ENCODE measurements around the gene ANKRD29. TPM values are rescaled to one million over a fixed set of nuclear protein-coding genes. Genes with fewer than 3 reads are reported as not detected.

ANKRD29 gene
- total RNA-seq, 4 donors from 2014 or later = 13.0 to 22.1 (median 16.8) TPM

- WGBS, 2 donors = 4 to 5% methylated on average over 40 to 45 of the region's 85 CpGs
- Histone ChIP-seq H3K9me3 (no peaks in the 10 kb centered on the region), H3K4me3 (peak overlapping the region; percentile 53 to 80 (median 54)), H3K4me1 (peaks cover 0 to 22% (median 4%) of the 10 kb centered on the region in 4 donors), H3K27ac (peak overlapping the region; percentile 14 to 88 (median 75)), H3K27me3 (peaks cover 0 to 16% of the 10 kb centered on the region in 2 donors), H3K36me3 (no peaks in the 10 kb centered on the region)
- no peak for DNase-seq (ENCODE audit: low spot score in 2 of 2)
- TF ChIP-seq CTCF (IDR thresholded peaks at IDR 0.05) (no peak), POLR2A (IDR thresholded peaks at IDR 0.05) (no peak), EP300 (IDR thresholded peaks at IDR 0.05) (no peak)
Measured at GRCh38 chr18:23689616-23690504, 27.1 kb upstream of the ANKRD29 start.

- Histone ChIP-seq H3K27me3 (peaks cover 0 to 16% of the 10 kb centered on the region in 2 donors), H3K9me3 (no peaks in the 10 kb centered on the region), H3K36me3 (no peaks in the 10 kb centered on the region), H3K27ac (peak within 1 kb of the TSS; percentile 14 to 88 (median 75)), H3K4me1 (peaks cover 0 to 27% (median 4%) of the 10 kb centered on the region in 4 donors), H3K4me3 (peak within 1 kb of the TSS; percentile 53 to 80 (median 54))
- peak in 1 of 2 donors; percentile 81 for TF ChIP-seq EP300 (IDR thresholded peaks at IDR 0.05)
- TF ChIP-seq POLR2A (IDR thresholded peaks at IDR 0.05) = peak in 1 of 2 donors; percentile 66
- peak in 4 of 5 experiments; percentile 13 to 49 (median 30) for TF ChIP-seq CTCF (IDR thresholded peaks at IDR 0.05)
- peak in 1 of 2 donors; percentile 31 for DNase-seq (ENCODE audit: low spot score in 2 of 2)
- WGBS, 2 donors = 1 to 2% methylated on average over 16 to 31 of the region's 45 CpGs
Measured at GRCh38 chr18:23689031-23689615, 26.4 kb upstream of the ANKRD29 start, which contains the start of gene LAMA3. Gene LAMA3, plus strand, starts transcription at chr18:23689453. Its CDS starts 231 bp downstream, at chr18:23689684.

GRCh38 chr18:23688528-23688927 is 25.8 kb upstream of the ANKRD29 start:
- Histone ChIP-seq H3K4me1 (peaks cover 0 to 27% (median 4%) of the 10 kb centered on the region in 4 donors), H3K9me3 (no peaks in the 10 kb centered on the region), H3K36me3 (no peaks in the 10 kb centered on the region), H3K27me3 (peaks cover 0 to 16% of the 10 kb centered on the region in 2 donors), H3K4me3 (peak overlapping the region in 3 of 4 donors; percentile 53 to 80 (median 53)), H3K27ac (peak overlapping the region in 2 of 4 donors; percentile 14 to 88)
- WGBS, 2 donors = 71 to 74% methylated on average over 5 of the region's 5 CpGs
- DNase-seq (ENCODE audit: low spot score in 2 of 2) = no peak
- TF ChIP-seq CTCF (IDR thresholded peaks at IDR 0.05) (no peak), EP300 (IDR thresholded peaks at IDR 0.05) (no peak), POLR2A (IDR thresholded peaks at IDR 0.05) (no peak)

GRCh38 chr18:23684515-23685197 is 21.9 kb upstream of the ANKRD29 start:
- 65 to 66% methylated on average over 5 of the region's 5 CpGs for WGBS, 2 donors
- peaks cover 0 to 9% of the 10 kb centered on the region in 2 donors for H3K27me3 ChIP-seq
- H3K4me1 ChIP-seq = peaks cover 0 to 17% (median 3%) of the 10 kb centered on the region in 4 donors
- no peak overlapping the region for H3K27ac ChIP-seq
- no peak for DNase-seq (ENCODE audit: low spot score in 2 of 2)
- TF ChIP-seq EP300 (IDR thresholded peaks at IDR 0.05) = no peak
- TF ChIP-seq POLR2A (IDR thresholded peaks at IDR 0.05) = no peak
- TF ChIP-seq CTCF (IDR thresholded peaks at IDR 0.05) = no peak
- no peaks in the 10 kb centered on the region for H3K9me3 ChIP-seq
- no peaks in the 10 kb centered on the region for H3K36me3 ChIP-seq
- no peak overlapping the region for H3K4me3 ChIP-seq
